ENCODE measurements around the gene OSGIN1. TPM values are rescaled to one million over a fixed set of nuclear protein-coding genes. Genes with fewer than 3 reads are reported as not detected.

The OSGIN1 gene
- polyA plus RNA-seq, 1 donor from 2014 or later, result 2.1 TPM

GRCh38 chr16:83945587-83945986 lies 7.5 kb upstream of the OSGIN1 start:
- no peak overlapping the region for H3K9ac ChIP-seq (ENCODE audit: low read length)
- H3K4me2 ChIP-seq (ENCODE audit: low read length), result no peak overlapping the region
- no peaks in the 10 kb centered on the region for H3K9me2 ChIP-seq (ENCODE audit: insufficient read depth, low read length)
- TF ChIP-seq EZH2 (IDR thresholded peaks at IDR 0.05; ENCODE audit: borderline replicate concordance, insufficient read depth, low read length, poor library complexity, severe bottlenecking), result no peak
- TF ChIP-seq EP300 (conservative IDR thresholded peaks at IDR 0.05; ENCODE audit: poor library complexity, severe bottlenecking), result no peak
- H3K27me3 ChIP-seq (ENCODE audit: insufficient read depth, low read depth, low read length), result no peaks in the 10 kb centered on the region
- no peak overlapping the region for H3K27ac ChIP-seq (ENCODE audit: low read length)
- H4K20me1 ChIP-seq (ENCODE audit: insufficient read depth), result no peaks in the 10 kb centered on the region
- no peaks in the 10 kb centered on the region for H3F3A ChIP-seq (ENCODE audit: insufficient read depth, low read length, poor library complexity, severe bottlenecking)
- H3K9me3 ChIP-seq (ENCODE audit: low read length), result no peaks in the 10 kb centered on the region
- no peak overlapping the region for H3K4me3 ChIP-seq (ENCODE audit: low read length)
- no peak overlapping the region for H2AFZ ChIP-seq (ENCODE audit: low read depth, low read length)
- H3K36me3 ChIP-seq (ENCODE audit: insufficient read depth, low read length), result no peaks in the 10 kb centered on the region
- no peaks in the 10 kb centered on the region for H3K79me2 ChIP-seq (replicated peaks; ENCODE audit: insufficient read depth, low read length)

- Histone ChIP-seq H3K9ac (ENCODE audit: low read length) (no peak overlapping the region), H3K9me2 (ENCODE audit: insufficient read depth, low read length) (no peaks in the 10 kb centered on the region), H3K36me3 (ENCODE audit: insufficient read depth, low read length) (no peaks in the 10 kb centered on the region), H3K27ac (ENCODE audit: low read length) (no peak overlapping the region), H3K4me3 (ENCODE audit: low read length) (no peak overlapping the region), H2AFZ (ENCODE audit: low read depth, low read length) (no peak overlapping the region), H3K79me2 (replicated peaks; ENCODE audit: insufficient read depth, low read length) (no peaks in the 10 kb centered on the region), H4K20me1 (ENCODE audit: insufficient read depth) (no peaks in the 10 kb centered on the region), H3F3A (ENCODE audit: insufficient read depth, low read length, poor library complexity, severe bottlenecking) (no peaks in the 10 kb centered on the region), H3K27me3 (ENCODE audit: insufficient read depth, low read depth, low read length) (no peaks in the 10 kb centered on the region), H3K9me3 (ENCODE audit: low read length) (no peaks in the 10 kb centered on the region), H3K4me2 (ENCODE audit: low read length) (no peak overlapping the region)
- TF ChIP-seq CTCF (IDR thresholded peaks at IDR 0.05; ENCODE audit: poor library complexity, severe bottlenecking) (no peak), SMC3 (conservative IDR thresholded peaks at IDR 0.05; ENCODE audit: poor library complexity) (no peak), POLR2AphosphoS5 (IDR thresholded peaks at IDR 0.05) (no peak), REST (IDR thresholded peaks at IDR 0.05; ENCODE audit: borderline replicate concordance) (no peak), EZH2 (IDR thresholded peaks at IDR 0.05; ENCODE audit: borderline replicate concordance, insufficient read depth, low read length, poor library complexity, severe bottlenecking) (no peak), MXI1 (conservative IDR thresholded peaks at IDR 0.05; ENCODE audit: poor library complexity, severe bottlenecking) (no peak), TAF1 (IDR thresholded peaks at IDR 0.05; ENCODE audit: low read depth) (no peak), RAD21 (conservative IDR thresholded peaks at IDR 0.05) (no peak), EP300 (conservative IDR thresholded peaks at IDR 0.05; ENCODE audit: poor library complexity, severe bottlenecking) (no peak)
These were observed 6.8 kb upstream of the OSGIN1 start for GRCh38 chr16:83946154-83946780.
